Stimulated activated CD8-positive, alpha-beta memory T cell treated with anti-CD3 and anti-CD28 coated beads, Interleukin-12 subunit alpha, Interleukin-12 subunit beta, amount 100 ng/mL, for 4 hours (primary cell): ENCODE measurements around the gene IL6ST.
"Not testable (repeated sequence)": the region's sequence is repeated elsewhere in the genome, so short reads cannot be mapped to it uniquely, and the experiment has no call there.

Source experiments
- DNase-seq: peaks from one replicate; pipeline ENCODE4 v3.0.0-alpha.2; 2020; ENCODE audit warnings: low read depth

The IL6ST gene

DNA sequence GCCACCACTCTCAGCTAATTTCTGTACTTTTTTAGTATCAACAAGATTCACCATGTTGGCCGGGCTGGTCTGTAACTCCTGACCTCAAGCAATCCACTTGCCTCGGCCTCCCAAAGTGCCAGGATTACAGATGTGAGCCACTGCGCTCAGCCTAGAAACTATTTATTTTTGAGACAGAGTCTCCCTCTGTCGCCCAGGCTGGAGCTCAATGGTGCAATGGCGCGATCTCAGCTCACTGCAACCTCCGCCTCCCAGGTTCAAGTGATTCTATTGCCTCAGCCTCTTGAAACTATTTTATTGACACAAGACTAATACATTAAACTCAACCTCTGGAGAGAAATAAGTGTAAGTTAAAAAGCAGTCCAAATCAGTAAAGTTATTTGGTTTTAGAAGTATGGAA lies 34.0 kb downstream of the IL6ST start:
- no peak for DNase-seq

DNA sequence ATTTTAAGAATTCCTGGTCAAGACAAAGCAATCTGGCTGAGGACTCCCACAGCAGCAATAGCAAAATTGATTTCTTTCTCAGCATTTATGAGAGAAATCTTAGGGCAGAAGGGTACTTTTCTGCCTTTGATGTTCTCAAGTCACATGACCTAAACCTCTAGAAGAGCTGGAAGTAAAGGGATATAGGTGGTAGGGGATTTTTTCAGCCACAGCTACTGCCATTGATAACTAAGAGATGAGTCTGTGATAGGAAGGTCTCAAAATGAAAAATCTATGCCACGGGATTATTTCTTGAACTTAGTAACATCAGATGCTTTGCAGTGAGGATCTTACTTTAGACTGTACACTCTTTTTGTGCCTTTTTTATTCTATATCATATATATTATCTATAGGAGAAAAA lies 35.6 kb downstream of the IL6ST start:
- DNase-seq, result no peak

DNA sequence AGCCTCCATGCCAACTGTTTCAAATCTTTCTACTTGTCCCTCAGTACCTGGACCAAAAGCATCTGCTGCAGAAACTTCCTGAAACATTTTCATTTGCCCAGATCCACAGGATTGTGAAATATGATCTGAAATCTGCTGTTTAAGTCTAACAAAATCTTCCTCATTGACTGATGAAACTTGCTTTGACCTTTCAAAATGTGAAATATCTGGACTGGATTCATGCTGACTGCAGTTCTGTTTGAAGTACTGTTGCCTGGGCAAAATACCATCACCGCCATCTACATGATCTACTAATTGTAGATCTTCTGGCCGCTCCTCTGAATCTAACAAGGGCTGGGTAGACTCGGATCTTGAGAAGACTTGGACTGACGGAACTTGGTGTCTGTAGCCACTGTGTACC lies 53.6 kb downstream of the IL6ST start:
- DNase-seq, result not testable (repeated sequence)

DNA sequence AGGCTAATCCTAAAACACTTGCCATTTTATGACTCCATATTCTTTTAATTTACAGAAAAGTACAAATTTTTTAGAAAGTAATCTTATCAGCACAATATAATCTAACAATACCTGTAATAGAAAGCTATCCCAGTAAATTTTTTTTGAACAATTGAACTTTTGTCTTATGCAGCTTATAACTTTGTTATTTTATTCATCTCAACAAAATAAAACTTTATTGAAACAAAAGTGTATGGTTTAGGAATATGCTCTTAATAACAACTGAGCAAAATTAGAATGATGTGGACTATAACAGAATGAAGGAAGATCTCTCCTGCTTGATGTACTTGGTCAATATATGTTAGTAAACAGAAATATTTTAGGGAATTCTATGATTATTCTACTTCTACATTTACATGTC lies 57.2 kb downstream of the IL6ST start:
- not testable (repeated sequence) for DNase-seq

DNA sequence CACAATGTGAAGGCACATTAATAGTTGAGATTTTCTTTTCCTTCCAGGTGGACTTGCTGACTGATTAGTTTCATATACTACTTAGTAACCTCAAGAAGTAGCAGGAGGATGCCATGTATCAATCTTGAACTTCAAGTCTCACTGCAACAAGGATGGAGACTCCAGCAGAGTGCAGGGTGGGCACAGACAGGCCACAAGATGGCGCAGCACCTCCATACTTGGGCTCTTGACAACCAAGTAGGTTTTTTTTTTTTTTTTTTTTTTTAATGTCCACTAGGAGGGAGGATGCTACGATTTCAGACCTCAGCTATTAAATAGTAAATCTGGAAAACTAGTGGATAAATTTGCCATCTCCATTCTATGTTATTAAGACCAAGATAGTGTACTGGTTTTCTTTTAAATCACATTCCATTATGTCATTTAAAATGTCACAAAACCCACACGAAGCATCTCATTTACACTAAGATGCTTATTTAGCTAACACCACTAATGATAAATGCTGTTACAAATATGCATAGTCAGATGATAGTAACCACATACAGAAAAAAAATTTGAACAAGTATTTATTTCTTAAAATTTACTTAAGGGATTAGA lies 58.6 kb downstream of the IL6ST start:
- DNase-seq, result peak; percentile 42

DNA sequence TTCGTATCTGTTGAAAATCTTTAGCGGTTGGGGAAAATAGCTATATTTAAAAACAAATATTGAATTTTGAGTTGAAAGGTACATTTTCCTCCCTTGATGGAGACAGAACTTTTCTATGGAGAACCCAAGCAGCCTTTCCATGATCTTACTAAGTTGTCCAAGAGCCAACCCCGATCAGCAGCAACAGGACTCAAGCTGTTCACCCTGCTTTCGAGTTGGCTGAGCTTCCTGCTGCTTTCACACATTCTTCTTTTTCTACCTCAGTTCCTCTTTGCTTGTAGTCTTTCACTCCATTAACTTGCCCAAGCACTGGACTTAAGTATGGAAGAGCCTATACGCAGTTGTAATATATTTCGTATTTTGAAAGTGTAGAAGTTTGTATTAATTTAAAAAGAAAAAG lies 59.4 kb downstream of the IL6ST start:
- DNase-seq, result no peak

DNA sequence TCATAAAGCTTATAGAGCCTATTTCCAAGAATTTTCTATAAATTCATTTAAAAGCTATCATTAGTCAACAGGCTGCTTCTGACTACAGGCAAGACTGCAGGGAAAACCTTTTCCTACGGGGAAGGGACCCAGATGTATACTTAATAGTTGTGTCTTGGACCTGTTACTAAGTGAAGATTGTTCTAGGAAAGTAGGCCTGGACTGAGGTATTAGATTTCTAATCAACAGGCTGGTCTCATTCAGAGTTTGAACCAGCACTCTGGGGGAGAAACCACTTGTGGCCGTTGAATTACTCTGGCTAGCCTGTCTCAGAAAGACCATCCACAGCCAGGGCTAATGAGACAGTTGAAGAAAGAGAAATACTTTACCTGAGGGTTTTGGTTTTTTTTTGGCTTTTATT lies 60.0 kb downstream of the IL6ST start:
- no peak for DNase-seq

DNA sequence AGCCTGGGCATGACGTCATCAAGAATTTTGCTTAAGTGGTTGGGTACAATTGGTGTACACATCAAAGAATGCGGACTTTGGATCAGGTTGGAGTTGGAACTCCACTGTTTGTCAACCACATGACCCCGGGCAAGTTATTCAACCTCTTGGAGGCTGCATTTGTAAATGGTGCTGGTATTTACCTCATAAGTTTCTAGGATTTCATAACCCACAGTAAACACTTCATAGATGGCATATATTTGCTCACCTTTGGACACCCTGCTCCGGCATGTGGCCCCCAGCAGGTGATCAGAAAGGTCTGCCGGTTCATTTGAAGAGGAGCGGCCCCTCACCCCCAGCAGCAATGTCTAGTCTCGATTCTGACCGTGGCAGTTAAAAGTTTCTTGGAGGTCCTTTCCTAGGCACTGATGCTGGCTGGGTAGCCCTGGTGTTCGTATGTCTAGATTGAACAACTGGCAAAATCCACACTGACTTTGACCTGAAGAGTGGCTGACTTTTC lies 60.6 kb downstream of the IL6ST start:
- DNase-seq, result no peak

DNA sequence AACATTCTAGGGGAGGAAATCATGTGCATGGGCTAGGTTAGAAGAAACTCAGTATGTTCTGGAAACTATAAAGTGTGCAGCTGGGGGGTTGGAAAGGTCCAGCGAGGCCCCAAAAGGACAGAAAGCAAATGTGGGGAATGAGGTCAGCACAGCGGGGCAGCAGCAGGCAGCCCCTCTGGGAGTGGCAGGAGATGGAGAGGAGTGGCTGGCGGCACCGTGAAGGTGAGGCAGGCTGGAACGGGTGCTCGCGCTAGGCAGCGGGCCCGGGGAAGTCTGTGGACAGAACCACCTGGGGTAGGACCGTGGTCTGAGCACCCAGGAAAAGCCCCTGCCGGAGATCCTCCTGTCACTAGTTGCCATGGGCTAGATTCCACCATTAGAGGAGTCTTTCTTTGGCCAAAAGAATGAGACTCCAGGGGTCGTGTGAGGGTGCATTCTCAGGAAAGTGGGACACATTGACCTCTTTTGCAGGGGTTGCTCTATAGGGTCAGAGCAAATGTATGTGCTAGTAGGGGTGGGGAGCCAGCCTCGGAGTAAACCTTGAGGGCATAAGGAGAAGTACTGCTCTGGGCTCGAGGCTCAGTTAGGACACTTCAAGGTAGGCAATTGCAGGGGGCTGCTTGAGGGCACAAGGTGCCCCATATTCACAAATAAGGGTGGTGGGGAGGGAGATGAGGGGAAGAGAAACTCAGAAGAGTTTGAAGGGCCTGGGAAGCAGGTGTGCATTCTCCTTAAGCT lies 61.2 kb downstream of the IL6ST start:
- DNase-seq, result no peak

DNA sequence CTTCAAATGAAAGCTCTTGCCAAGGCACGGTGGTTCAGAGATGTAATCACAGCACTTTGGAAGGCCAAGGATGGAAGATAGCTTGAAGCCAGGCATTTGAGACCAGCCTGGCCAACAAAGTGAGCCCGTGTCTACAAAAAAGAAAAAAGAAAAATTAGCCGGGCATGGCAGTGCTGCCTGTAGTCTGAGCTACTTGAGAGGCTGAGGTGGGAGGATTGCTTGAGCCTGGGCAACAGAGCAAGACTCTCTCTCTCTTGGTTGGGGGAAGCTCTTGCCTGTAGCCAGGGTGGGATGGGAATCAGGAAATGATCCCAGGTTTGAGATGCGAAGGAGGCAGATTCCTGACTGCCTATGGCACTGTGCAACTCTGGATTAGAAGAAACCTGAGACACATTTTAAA lies 62.1 kb downstream of the IL6ST start:
- DNase-seq, result no peak

DNA sequence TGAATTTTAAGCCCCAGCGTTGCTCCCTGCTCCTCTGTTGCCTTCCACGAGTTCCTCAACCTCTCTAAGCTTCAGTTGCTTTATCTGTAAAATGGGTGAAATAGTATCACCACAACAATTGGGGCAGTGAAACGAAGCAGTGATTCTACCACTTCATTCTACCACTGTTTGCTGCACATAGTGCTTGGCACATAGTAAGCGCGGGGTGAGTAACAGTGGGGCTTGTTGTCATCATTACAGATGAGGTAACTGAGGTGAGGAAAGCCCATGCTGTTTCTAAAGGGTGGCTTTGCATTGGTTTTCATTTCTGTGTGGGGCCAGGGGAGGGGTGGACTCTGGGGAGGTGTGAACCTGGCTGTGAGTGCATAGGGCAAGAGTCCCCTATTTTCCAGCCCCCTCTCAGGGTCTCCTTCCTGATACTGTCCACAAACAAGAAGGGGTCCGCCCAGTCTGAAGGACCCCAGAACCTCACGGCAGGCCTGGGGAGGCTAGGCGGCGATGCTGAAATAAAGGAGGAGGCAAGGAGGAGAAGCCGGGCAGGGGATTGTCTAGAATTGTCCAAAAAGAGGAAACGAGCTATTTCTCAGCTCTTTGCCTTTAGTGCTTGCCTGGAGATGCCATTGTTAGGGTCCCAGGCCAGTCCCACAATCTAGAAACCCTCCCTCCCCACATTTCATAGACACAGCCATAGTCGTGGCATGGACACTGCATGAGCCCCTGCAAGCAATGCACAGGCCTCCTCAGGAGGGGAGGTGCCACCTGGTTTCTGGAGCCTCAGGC lies 65.6 kb downstream of the IL6ST start:
- DNase-seq, result no peak

DNA sequence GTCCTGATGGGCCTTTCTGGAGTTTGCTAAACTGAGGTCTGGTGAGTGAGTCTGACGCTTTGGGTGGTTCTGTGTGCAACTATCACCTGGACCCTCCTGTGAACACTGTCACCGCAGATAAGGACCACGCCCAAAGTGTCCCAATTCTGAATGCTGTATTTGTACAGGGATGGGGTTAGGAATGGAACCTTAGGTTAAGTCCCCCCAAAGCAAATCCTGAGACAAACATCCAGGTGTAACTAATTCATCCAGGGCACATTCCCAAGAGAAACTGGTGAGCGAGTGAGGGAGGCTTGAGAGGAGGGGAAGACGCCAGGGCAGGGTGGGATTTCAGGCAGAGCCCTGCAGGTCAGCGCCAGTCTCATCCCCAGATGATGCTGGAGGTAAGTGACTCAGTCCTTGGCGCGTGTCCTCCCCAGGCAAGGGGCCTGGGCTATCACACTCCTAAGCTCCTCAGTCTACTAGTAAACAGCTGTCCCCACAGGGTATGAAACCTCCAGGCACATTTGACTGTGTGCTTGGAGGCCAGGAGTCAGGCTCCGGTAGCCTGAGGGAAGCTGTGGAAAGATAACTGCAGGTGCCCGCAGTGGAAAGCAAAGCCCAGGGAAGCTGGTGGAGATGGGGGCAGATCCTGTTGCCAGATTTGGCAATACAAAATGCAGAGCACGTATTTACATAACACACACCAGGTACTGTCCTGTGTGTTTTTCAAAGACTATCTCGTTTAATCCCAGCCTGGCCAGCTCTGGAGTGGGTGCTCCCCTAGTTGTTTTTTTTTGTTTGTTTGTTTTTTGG lies 66.7 kb downstream of the IL6ST start:
- no peak for DNase-seq

DNA sequence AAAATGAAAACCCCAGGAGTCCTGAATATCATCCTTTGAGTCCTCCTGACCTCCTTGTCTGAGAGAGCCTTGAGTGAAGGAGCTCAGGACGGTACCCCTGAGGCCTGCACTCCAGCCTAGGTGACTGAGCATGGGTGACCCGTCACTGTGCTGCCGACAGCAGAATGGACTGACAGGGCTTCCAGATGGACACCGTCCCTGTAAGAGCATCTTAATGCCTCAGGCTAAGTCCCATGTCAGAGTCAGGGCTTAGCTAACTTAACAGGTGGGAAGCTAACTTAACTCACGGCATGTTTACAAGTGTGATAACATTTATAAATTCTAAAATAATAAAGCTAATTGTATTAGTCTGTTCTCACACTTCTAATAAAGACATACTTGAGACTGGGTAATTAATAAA lies 68.3 kb downstream of the IL6ST start:
- no peak for DNase-seq

DNA sequence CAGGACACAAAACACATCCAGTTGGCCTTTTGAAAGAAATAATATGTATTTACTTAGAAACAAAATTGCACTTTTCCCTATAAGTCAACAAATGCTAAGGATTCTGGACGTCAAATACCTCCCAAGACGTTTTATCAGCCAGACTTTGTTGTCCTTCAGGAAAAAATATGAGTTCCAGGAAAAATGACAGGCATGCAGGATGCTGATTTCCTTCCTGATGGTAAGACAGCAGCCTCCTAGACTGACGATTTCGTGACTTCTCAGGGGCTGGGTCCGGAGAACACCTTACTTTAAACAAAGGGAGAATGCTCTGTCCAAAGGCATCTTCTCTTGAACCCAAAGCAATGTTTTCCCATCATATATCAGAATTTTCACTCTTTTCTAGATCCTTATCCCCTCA lies 69.1 kb downstream of the IL6ST start:
- no peak for DNase-seq

DNA sequence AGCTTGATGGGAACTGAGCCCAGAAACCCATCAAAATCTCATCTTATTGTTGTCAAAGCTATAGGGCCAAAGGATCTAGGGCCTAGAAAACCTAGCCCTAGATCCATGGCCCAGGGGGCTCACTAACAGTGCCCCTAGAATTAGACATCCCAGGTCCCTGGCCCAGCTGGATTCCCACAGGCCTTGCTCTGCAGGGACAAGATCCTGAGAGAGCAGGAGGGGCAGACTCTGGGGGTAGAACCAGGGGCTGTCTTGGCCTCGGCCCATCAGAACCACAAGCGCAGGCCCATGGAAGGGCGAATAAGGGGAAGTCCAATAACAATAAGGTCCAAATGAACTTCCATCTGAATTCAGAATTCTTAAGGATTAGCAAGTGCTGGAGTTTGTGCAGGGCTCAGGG lies 69.6 kb downstream of the IL6ST start:
- no peak for DNase-seq

DNA sequence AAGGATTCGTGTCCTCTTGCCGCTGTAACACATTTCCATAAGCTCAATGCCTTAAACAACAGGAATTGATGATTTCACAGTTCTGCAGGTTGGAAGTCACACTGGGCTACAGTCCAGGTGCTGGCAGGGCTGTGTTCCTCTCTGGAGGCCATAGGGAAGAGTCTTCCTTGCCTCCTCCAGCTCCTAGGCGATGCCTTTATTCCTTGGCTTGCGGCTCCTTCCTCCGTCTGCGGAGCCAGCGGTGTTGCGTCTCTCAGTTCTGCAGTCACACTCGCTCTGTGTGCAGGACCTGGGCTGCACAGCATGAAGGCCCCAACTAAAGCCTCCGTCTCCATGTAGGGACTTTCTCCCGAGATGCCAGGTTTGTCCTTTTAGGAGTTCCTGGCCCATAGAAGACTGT lies 70.0 kb downstream of the IL6ST start:
- no peak for DNase-seq

DNA sequence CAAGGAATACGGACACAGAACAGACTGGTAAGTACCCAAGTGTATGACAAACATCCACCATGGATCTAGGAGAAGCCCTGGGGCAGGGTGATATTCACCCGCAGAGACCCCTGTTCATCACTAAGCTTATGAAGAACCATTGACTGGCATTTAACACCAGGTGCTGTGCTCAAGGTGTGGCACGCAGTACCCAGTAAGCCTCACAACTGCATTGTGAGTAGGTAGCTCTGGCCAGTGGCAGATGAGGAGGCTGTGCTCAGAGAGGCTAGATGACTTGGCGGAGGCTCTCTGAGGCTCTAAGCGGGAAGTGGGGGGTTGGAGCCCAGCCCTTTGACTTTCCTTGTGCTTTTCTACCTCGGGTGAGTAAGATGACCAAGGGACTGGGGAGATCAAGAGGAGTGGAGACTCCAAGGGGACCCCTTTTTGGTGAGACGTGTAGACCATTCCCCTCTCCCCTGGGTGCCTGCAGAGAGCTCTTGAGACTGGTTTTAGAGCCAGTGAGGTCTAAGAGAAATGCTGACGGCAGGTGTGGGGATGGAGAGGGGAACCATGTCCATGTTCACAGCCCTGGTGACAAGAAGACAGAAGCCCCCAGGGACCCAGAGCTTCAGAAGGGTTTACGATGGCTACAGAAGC lies 70.8 kb downstream of the IL6ST start:
- DNase-seq, result no peak

DNA sequence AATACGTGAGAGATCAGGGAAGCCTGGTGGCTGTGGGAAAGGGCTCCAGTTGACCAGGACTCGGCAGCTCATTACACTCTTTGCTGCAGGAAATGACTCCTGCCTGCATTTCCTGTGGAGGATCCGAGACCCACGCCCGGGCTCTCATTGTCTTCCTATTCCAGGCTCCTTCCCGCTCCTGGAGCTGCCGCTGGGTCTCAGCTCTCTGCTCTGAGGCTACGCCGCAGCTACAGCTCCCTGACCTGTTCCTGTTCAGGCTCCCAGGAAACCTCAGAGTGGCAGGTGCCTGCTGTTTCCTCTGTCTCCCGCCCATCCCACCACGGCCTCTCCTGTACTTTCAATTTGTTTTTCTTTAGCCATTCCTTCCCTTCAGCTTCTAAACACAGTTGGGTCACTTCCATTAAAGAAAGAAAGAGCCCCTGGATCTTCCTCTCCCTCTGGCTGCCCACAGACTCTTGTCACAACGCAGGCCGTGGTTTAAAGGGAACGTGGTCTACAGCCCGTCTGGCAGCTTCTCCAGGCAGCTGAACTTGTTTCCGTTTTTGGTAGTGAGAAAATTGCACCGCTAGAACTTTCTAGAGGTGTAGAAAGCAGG lies 71.5 kb downstream of the IL6ST start:
- no peak for DNase-seq

DNA sequence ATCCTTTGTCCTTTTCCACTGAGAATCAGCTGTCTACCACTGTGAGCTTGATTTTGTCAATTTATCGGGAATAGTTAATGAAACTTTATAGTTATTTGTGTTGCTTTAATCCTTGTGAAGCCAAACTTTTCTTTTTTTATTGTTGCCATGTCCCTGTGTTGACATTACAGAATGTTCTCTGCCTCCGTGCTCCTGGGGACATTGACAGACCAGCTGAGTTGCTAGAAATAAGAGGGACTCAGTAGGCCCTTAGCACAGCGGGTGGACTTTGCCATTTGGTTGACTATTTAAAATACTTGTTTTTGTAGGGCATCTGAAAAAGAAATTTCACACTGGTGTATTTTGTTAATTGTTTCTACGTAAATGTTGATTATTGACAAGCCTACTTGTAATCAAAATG lies 73.1 kb downstream of the IL6ST start:
- DNase-seq, result no peak

DNA sequence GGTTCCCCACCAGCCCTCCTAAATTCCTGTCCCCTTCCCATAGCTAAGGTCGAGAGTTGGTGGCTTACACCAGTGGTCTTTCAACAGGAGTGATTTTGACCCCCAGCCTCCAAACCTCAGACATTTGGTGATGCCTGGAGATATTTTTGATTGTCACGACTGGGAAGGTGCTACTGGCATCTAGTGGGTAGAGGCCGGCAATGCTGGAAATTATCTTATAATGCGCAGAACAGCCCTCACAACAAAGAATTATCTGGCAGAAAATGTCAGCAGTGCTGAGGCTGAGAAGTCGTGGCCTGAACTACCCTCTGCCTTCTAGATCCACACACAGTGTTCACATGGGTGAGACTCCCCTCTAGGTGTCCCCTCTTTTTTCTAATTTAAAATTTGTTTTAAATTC lies 74.0 kb downstream of the IL6ST start:
- DNase-seq, result no peak

DNA sequence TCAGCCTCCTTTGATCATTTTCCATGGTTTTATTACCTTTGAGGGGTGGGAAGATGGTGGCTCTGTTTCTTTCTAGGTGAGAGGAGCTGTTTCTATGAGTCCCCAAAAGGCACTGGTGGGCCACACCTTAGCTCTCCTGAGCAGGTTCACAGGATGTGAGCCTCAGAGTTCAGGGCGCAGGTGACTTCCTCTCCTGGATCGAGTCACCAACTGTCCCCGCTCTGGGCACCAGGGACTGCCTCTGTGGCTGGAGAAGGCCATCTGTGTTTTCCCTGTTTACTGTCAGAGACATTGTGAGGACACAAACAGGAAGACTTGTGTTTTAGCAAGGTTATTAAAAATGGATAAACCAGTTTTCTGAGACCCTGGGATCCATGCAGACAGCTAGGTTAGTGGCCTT lies 75.1 kb downstream of the IL6ST start:
- no peak for DNase-seq
